Measurements from ENCODE around the gene INSL3. TPM values are rescaled to one million over a fixed set of nuclear protein-coding genes. Genes with fewer than 3 reads are reported as not detected.

The INSL3 gene
- polyA plus RNA-seq, 3 donors = 0.26 to 0.28 (median 0.28) TPM

Other genes starting within 250 kb of the INSL3 start
- under 1 TPM; 0.10 to 0.28 (median 0.16) TPM for gene UNC13A, start 133.2 kb downstream of the INSL3 start, polyA plus RNA-seq (ENCODE audit: insufficient read length in 3 of 3)
- 10 to 100 TPM; 25.6 to 36.1 (median 30.4) TPM for gene MAP1S, start 102.0 kb downstream of the INSL3 start, polyA plus RNA-seq (ENCODE audit: insufficient read length in 3 of 3)
- gene FCHO1, start 70.0 kb downstream of the INSL3 start, polyA plus RNA-seq (ENCODE audit: insufficient read length in 3 of 3) = 1 to 10 TPM; 1.1 to 1.8 (median 1.5) TPM
- gene B3GNT3, start 26.4 kb downstream of the INSL3 start, polyA plus RNA-seq (ENCODE audit: insufficient read length in 3 of 3) = 10 to 100 TPM in 1 of 3 donors, 1 to 10 TPM in 2; 4.6 to 11.3 (median 5.3) TPM
- 1 to 10 TPM; 2.1 to 2.6 (median 2.2) TPM for gene JAK3, start 26.5 kb upstream of the INSL3 start, polyA plus RNA-seq (ENCODE audit: insufficient read length in 3 of 3)
- 100 to 1,000 TPM; 782 to 939 (median 817) TPM for gene RPL18A, start 38.4 kb upstream of the INSL3 start, polyA plus RNA-seq (ENCODE audit: insufficient read length in 3 of 3)
- not detected for gene SLC5A5, start 50.4 kb upstream of the INSL3 start, polyA plus RNA-seq (ENCODE audit: insufficient read length in 3 of 3)
- 10 to 100 TPM; 46.5 to 57.1 (median 52.7) TPM for gene CCDC124, start 111.5 kb upstream of the INSL3 start, polyA plus RNA-seq (ENCODE audit: insufficient read length in 3 of 3)
- 1 to 10 TPM; 3.9 to 6.2 (median 4.2) TPM for gene KCNN1, start 145.6 kb upstream of the INSL3 start, polyA plus RNA-seq (ENCODE audit: insufficient read length in 3 of 3)
- 1 to 10 TPM; 3.9 to 4.3 (median 4.1) TPM for gene ARRDC2, start 186.7 kb upstream of the INSL3 start, polyA plus RNA-seq (ENCODE audit: insufficient read length in 3 of 3)